Transverse colon (tissue), 3 donors: ENCODE data around the gene VTI1A.
"Not testable (repeated sequence)": the region's sequence is repeated elsewhere in the genome, so short reads cannot be mapped to it uniquely, and the experiment has no call there.

Experiments used
- POLR2A ChIP-seq: fragments of 450-650 bp; IDR thresholded peaks from one replicate; pipeline ENCODE4 v1.6.1; 2016; ENCODE audit warnings: antibody characterized with exemption, mild to moderate bottlenecking, moderate library complexity
- POLR2AphosphoS5 ChIP-seq, 3 donors: sonication (generic); formaldehyde crosslinking; IDR thresholded peaks; one replicate each; pipeline ENCODE4 v1.6.1; 2016; ENCODE audit warnings: antibody characterized with exemption in 3 of 3

DNA sequence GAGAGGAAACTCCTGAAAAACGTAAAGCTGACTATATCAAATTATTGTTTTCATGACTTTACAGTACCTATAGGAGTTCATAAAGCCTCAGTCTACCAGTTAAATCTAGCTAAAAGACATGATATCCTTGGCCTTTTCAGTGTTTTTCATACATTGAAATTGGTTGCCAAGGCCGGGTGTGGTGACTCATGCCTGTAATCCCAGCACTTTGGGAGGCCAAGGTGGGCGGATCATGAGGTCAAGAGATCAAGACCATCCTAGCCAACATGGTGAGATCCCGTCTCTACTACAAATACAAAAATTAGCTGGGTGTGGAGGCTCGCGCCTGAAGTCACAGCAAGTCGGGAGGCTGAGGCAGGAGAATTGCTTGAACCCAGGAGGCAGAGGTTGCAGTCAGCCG is 53.0 kb downstream of the VTI1A start:
- not testable (repeated sequence) for TF ChIP-seq POLR2A; POLR2AphosphoS5 (IDR thresholded peaks at IDR 0.05)
